Glutamatergic neuron (in vitro differentiated cells): Measurements from ENCODE around the gene OMD. TPM values are rescaled to one million over a fixed set of nuclear protein-coding genes. Genes with fewer than 3 reads are reported as not detected.

ENCODE experiments used
- DNase-seq: peaks from one replicate; pipeline ENCODE4 v3.0.0; 2022
- H3K27ac Mint-ChIP-seq: one replicate; pipeline ENCODE4 v1.8.0; 2020; ENCODE audit warnings: mild to moderate bottlenecking, mixed read lengths, inconsistent platforms; ENCODE audit not compliant: unreplicated experiment
- H3K27me3 Mint-ChIP-seq: one replicate; pipeline ENCODE4 v1.8.0; 2020; ENCODE audit warnings: mild to moderate bottlenecking, moderate library complexity, mixed read lengths, inconsistent platforms; ENCODE audit not compliant: unreplicated experiment
- H3K36me3 Mint-ChIP-seq: one replicate; pipeline ENCODE4 v1.8.0; 2020; ENCODE audit warnings: mild to moderate bottlenecking, mixed read lengths, inconsistent platforms; ENCODE audit not compliant: unreplicated experiment
- H3K4me1 Mint-ChIP-seq: one replicate; pipeline ENCODE4 v1.8.0; 2020; ENCODE audit warnings: mild to moderate bottlenecking, low read depth, mixed read lengths, inconsistent platforms; ENCODE audit not compliant: unreplicated experiment
- H3K4me3 Mint-ChIP-seq: one replicate; pipeline ENCODE4 v1.8.0; 2020; ENCODE audit warnings: mild to moderate bottlenecking, mixed read lengths, inconsistent platforms; ENCODE audit not compliant: unreplicated experiment
- H3K9me3 Mint-ChIP-seq: one replicate; pipeline ENCODE4 v1.8.0; 2020; ENCODE audit warnings: mild to moderate bottlenecking, moderate library complexity, mixed read lengths, inconsistent platforms; ENCODE audit not compliant: unreplicated experiment
- CTCF ChIP-seq: fragments of 200-600 bp; sonication (generic); IDR thresholded peaks from one replicate; pipeline ENCODE4 v1.5.0; 2021; ENCODE audit not compliant: partially characterized antibody, unreplicated experiment
- long read RNA-seq: library from polyadenylated mRNA; unstranded; transcript quantifications from one replicate; pipeline ENCODE4 v2.0.0, GENCODE V29; 2020; ENCODE audit not compliant: unreplicated experiment
- total RNA-seq: library from RNA; stranded (reverse); fragmentation: NEBNext Ultra II Directional; extraction: Animal tissue kit (Norgen Biotek cat#: 25700); gene quantifications from one replicate; pipeline ENCODE4 v1.2.1, GENCODE V29; 2021; ENCODE audit not compliant: unreplicated experiment

OMD gene
- not detected for total RNA-seq
- long read RNA-seq = 0 reads

- DNase-seq = no peak
- peaks cover 10% of the 10 kb centered on the region for H3K4me1 Mint-ChIP-seq
- no peak within 1 kb of the TSS for H3K4me3 Mint-ChIP-seq
- no peaks in the 10 kb centered on the region for H3K27me3 Mint-ChIP-seq
- no peaks in the 10 kb centered on the region for H3K9me3 Mint-ChIP-seq
- TF ChIP-seq CTCF = no peak
- no peaks in the 10 kb centered on the region for H3K36me3 Mint-ChIP-seq
- H3K27ac Mint-ChIP-seq = no peak within 1 kb of the TSS
Observed at GRCh38 chr9:92424340-92424739, at the start of gene OMD. Gene OMD, minus strand, starts transcription at chr9:92424471. Its CDS starts 6,913 bp downstream, at chr9:92417558.

DNA sequence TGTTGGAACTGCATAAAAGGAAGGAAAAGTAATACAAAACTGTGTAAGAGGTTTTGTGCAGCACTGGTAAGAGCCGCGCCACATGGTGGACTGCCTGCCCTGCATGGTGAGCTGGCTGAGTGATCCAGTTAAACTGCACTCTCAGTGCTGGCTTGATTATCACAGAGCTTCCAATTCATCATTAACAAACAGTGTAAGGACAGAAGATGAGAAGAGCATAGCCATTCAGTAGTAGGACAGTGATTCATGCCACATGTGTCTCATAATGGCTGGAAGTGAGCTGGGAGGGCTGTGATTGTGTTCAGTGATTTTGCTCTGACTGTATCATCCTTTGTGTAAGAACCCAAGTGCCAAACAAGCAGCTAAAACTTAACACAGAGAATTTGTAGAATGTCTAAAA lies 43.9 kb upstream of the OMD start:
- H3K36me3 Mint-ChIP-seq = no peaks in the 10 kb centered on the region
- no peak for TF ChIP-seq CTCF
- H3K27me3 Mint-ChIP-seq = no peaks in the 10 kb centered on the region
- no peak for DNase-seq
- H3K4me1 Mint-ChIP-seq = no peaks in the 10 kb centered on the region
- H3K4me3 Mint-ChIP-seq = no peak overlapping the region
- H3K27ac Mint-ChIP-seq = no peak overlapping the region
- no peaks in the 10 kb centered on the region for H3K9me3 Mint-ChIP-seq

DNA sequence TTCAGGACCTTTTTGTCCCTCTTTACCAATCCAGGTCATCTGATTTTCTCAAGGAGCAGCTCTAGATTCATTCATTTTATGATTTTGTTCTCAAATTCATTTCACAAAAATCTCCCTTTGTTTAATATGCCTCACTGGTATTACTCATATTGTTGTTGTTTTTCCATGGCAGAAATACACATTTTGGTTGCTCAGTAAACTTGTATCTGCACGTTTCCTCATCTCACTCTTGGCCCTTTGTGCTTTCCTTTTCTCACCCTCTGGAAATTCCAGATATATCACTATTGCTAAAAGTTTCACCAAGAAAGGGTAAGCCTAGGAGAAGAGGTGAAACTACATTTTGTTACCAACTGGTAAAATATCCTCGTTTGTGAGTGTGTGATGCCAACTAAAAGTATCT lies 43.2 kb upstream of the OMD start:
- H3K4me1 Mint-ChIP-seq = no peaks in the 10 kb centered on the region
- DNase-seq = no peak
- H3K36me3 Mint-ChIP-seq = no peaks in the 10 kb centered on the region
- no peak overlapping the region for H3K27ac Mint-ChIP-seq
- no peak overlapping the region for H3K4me3 Mint-ChIP-seq
- H3K27me3 Mint-ChIP-seq = no peaks in the 10 kb centered on the region
- no peaks in the 10 kb centered on the region for H3K9me3 Mint-ChIP-seq
- no peak for TF ChIP-seq CTCF

GRCh38 chr9:92467041-92467440 lies 42.8 kb upstream of the OMD start:
- Mint-ChIP-seq H3K27ac (no peak overlapping the region), H3K36me3 (no peaks in the 10 kb centered on the region), H3K4me1 (no peaks in the 10 kb centered on the region), H3K4me3 (no peak overlapping the region), H3K9me3 (no peaks in the 10 kb centered on the region), H3K27me3 (no peaks in the 10 kb centered on the region)
- DNase-seq = no peak
- no peak for TF ChIP-seq CTCF

DNA sequence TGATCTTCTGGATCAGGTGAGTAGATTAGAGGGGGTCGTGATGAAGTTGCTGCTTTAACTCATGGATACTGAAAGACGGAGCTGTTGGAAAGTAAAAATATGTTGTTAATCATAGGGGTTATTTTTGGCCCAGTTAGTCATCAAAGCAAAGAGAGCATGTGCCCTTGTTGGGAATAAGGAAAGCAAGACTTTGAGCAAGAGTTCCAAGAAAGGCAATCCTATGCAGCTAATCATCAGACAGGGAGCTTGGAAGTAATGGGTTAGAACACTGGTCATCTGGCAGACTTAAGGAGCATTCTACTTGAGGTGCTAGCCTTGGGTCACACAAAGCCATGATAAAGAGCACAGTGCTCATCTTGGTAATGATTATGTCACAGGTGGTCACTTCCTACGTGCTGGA lies 39.7 kb upstream of the OMD start:
- no peaks in the 10 kb centered on the region for H3K9me3 Mint-ChIP-seq
- TF ChIP-seq CTCF = no peak
- no peak overlapping the region for H3K27ac Mint-ChIP-seq
- H3K27me3 Mint-ChIP-seq = no peaks in the 10 kb centered on the region
- H3K4me1 Mint-ChIP-seq = no peaks in the 10 kb centered on the region
- no peak for DNase-seq
- H3K36me3 Mint-ChIP-seq = no peaks in the 10 kb centered on the region
- no peak overlapping the region for H3K4me3 Mint-ChIP-seq
